Stimulated activated naive B cell treated with anti-CD40 and anti-IgM and Interleukin-4, amounts not matched to agents 10 μg/mL and 1 μg/mL and 100 μg/mL, for 72 hours (primary cell): ENCODE measurements around the gene GPR176.
A peak's percentile ranks its signal among the peaks of the same experiment; 100 is the strongest.

Source experiments
- ATAC-seq, 2 donors: fragments of 150-1000 bp; cut with Tn5 transposase; replicated peaks; 2 replicates each; pipeline ENCODE4 v1.10.0; 2021; ENCODE audit warnings: moderate library complexity in 1 of 2
- DNase-seq: peaks from one replicate; pipeline ENCODE4 v3.0.0; 2021
- H3K27ac Mint-ChIP-seq: one replicate; pipeline ENCODE4 v1.8.0; 2022; ENCODE audit warnings: mild to moderate bottlenecking, mixed read lengths
- H3K27me3 Mint-ChIP-seq, 2 donors: one replicate each; pipeline ENCODE4 v1.8.0; 2022; ENCODE audit warnings: mixed read lengths in 2 of 2
- H3K36me3 Mint-ChIP-seq, 2 donors: one replicate each; pipeline ENCODE4 v1.8.0; 2022; ENCODE audit warnings: mixed read lengths in 2 of 2, mild to moderate bottlenecking in 1 of 2
- H3K4me1 Mint-ChIP-seq, 2 donors: one replicate each; pipeline ENCODE4 v1.8.0; 2022; ENCODE audit warnings: mixed read lengths in 2 of 2, mild to moderate bottlenecking in 1 of 2
- H3K4me3 Mint-ChIP-seq, 2 donors: one replicate each; pipeline ENCODE4 v1.8.0; 2022; ENCODE audit warnings: mild to moderate bottlenecking in 2 of 2, mixed read lengths in 2 of 2, moderate library complexity in 1 of 2
- H3K9me3 Mint-ChIP-seq, 2 donors: one replicate each; pipeline ENCODE4 v1.8.0; 2022; ENCODE audit warnings: mixed read lengths in 2 of 2, mild to moderate bottlenecking in 1 of 2

Gene GPR176, protein sequence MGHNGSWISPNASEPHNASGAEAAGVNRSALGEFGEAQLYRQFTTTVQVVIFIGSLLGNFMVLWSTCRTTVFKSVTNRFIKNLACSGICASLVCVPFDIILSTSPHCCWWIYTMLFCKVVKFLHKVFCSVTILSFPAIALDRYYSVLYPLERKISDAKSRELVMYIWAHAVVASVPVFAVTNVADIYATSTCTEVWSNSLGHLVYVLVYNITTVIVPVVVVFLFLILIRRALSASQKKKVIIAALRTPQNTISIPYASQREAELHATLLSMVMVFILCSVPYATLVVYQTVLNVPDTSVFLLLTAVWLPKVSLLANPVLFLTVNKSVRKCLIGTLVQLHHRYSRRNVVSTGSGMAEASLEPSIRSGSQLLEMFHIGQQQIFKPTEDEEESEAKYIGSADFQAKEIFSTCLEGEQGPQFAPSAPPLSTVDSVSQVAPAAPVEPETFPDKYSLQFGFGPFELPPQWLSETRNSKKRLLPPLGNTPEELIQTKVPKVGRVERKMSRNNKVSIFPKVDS

DNA sequence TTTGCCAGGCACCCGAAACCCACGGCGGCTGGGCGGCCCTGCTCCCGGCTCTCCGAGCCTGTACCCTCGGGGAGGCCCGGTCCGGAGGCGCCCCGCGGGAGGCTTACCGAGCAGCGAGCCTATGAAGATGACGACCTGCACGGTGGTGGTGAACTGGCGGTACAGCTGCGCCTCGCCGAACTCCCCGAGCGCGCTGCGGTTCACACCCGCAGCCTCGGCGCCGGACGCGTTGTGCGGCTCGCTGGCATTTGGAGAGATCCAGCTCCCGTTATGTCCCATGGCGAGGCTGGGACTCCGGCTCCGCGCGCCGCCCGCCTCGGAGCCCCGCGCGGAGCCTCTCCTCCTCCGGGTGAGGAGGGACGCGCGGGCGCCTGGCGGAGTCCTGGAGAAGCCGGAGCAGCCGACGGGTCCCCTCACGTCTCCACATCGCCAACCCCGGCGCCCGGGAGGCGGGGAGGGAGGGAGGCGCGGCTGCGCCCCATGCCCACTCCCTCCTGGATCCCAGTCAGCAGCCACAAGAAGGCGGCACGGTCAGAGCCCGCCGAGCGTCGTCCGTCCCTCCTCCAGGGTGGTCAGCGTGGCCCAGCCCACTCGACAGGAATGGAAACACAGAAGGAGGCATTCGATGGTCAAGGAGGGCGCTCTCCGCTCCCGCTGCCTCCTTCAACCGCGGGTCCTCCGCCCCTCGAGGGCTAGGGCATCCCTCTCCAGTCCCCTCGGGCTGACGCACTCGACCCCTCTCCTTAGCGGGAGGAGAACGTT lies at the start of gene GPR176:
Gene GPR176, minus strand, starts transcription at position 519 of the 762 bp plus-strand sequence. Its CDS starts 240 bp downstream, at position 279.
- Mint-ChIP-seq H3K9me3 (no peaks in the 10 kb centered on the region), H3K36me3 (no peaks in the 10 kb centered on the region), H3K27me3 (peaks cover 11 to 13% of the 10 kb centered on the region in 2 donors), H3K27ac (peak within 1 kb of the TSS; percentile 93), H3K4me1 (peaks cover 23 to 43% of the 10 kb centered on the region in 2 donors), H3K4me3 (peak within 1 kb of the TSS; percentile 89 to 90)
- DNase-seq = peak; percentile 5
- ATAC-seq = peak; percentile 4 to 14

DNA sequence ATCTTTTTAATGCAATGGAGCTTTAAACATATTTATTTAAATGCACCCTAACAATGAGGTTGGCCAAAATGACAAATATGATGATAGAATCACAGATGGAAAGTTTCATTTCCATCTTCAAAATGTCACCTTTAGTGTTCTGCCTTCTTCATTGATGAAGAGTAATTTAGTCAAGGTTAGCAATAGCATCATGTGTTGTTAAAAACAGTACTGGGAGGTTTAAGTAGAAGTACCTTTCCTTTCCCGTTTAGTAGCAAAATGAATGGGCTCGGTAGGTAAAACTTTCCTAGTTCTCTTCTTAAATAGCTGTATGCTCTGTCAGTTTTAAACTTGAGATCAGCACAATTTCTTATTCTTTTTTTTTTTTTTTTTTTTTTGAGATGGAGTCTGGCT lies 48.9 kb upstream of the GPR176 start:
- H3K9me3 Mint-ChIP-seq = no peaks in the 10 kb centered on the region
- H3K4me3 Mint-ChIP-seq = no peak overlapping the region
- no peaks in the 10 kb centered on the region for H3K27me3 Mint-ChIP-seq
- peaks cover 13 to 36% of the 10 kb centered on the region in 2 donors for H3K4me1 Mint-ChIP-seq
- H3K27ac Mint-ChIP-seq = peak overlapping the region; percentile 91
- ATAC-seq (peak; percentile 87 to 90), DNase-seq (no peak)
- H3K36me3 Mint-ChIP-seq = peaks cover 44 to 63% of the 10 kb centered on the region in 2 donors

DNA sequence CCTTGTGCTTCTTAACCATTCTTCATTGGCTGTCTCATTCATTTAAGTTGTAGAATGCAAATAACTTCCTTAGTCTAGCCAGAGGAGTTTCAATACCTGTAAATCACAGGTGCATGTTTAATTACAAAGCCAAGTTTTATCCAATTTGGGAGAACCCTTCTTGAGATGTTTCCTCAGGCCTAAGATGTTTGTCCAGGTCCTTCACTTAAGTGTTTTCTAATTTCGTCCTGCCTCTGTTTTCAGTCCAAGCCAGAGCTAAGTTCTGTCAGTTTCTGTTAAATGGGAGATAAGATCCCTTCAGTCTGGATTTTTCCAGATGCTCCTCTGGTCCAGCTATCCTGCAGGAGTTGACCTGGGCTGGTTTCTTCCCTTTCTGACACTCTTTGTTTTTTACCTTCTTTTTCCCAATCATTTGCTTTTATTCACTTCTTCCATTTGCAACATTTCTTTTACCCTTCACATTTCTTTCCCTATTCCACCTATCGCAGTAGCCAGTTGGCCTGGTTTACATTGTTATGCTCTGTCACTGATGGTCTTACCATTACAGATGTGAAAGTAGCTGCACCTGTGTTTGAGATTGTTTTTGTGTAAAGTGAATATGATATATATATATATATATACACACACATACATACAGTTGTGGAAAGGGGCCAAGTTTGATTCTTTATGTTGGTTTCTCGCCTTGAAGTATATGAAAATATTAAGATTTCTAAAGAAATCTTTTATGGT lies 48.4 kb upstream of the GPR176 start:
- ATAC-seq (peak; percentile 83 to 90), DNase-seq (peak; percentile 16)
- H3K27ac Mint-ChIP-seq = peak overlapping the region; percentile 89
- peak overlapping the region; percentile 52 to 60 for H3K4me3 Mint-ChIP-seq
- H3K36me3 Mint-ChIP-seq = peaks cover 41 to 62% of the 10 kb centered on the region in 2 donors
- H3K9me3 Mint-ChIP-seq = no peaks in the 10 kb centered on the region
- no peaks in the 10 kb centered on the region for H3K27me3 Mint-ChIP-seq
- peaks cover 13 to 36% of the 10 kb centered on the region in 2 donors for H3K4me1 Mint-ChIP-seq

DNA sequence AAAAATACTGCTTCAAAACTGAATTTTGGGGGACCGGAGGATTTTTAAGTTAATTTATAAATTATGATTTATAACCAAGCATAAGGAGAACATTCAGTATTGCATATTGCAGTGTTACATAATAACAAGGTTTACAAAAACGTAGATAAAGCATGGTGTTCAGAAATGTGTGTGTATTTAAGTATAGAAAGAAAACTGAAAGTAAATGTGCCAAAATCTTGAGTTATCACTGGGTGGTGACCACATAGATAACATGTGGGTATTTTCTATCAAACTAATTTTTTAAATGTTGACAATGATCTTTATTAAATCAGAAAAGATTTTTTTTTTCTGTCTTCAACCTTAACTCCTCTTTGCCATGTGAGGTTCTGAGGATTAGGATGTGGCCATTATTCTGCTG lies 46.5 kb upstream of the GPR176 start:
- H3K27me3 Mint-ChIP-seq = no peaks in the 10 kb centered on the region
- no peaks in the 10 kb centered on the region for H3K9me3 Mint-ChIP-seq
- H3K4me1 Mint-ChIP-seq = peaks cover 13 to 36% of the 10 kb centered on the region in 2 donors
- DNase-seq (no peak), ATAC-seq (no peak)
- H3K36me3 Mint-ChIP-seq = peaks cover 45 to 66% of the 10 kb centered on the region in 2 donors
- H3K27ac Mint-ChIP-seq = peak overlapping the region; percentile 71
- H3K4me3 Mint-ChIP-seq = no peak overlapping the region

DNA sequence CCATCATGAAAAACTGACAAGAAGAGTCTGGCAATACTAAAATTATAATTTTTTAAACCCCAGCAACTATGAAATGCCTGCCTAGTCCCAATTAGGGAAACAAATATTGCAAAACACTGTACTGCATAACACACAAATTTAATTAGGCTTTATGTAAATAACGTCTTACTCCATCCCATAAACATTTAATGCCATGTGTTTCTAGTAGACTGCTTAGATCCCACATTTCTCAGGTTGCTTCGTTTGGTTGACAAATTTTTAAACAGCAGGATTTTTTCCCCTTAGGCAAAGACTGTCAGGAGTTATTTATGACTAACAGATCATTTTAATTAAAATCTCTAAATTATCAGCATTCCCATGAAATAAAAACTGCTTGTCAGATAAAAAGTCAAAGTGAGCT lies 43.7 kb upstream of the GPR176 start:
- peaks cover 13 to 22% of the 10 kb centered on the region in 2 donors for H3K4me1 Mint-ChIP-seq
- no peaks in the 10 kb centered on the region for H3K27me3 Mint-ChIP-seq
- no peaks in the 10 kb centered on the region for H3K9me3 Mint-ChIP-seq
- peaks cover 31 to 48% of the 10 kb centered on the region in 2 donors for H3K36me3 Mint-ChIP-seq
- DNase-seq = no peak
- H3K4me3 Mint-ChIP-seq = no peak overlapping the region
- no peak overlapping the region for H3K27ac Mint-ChIP-seq
- ATAC-seq = no peak

DNA sequence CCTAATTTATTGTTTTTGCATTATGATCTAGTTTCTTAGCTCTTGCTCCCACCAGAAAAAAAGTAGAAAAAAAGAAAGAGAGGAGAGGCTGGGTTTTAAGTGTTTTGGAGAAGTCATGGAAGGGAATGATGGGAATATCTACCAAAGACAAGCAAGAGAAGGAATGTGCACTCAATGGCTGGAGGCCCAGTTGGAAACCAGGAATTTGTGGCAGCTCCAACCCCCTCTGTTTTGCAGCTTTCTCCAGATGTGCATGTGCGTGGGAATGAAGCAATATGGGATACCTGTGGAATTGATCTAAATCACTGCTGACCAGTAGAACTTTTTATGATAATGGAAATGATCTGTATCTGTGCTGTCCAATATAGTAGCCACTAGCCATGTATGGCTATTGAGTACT lies 41.0 kb upstream of the GPR176 start:
- H3K4me1 Mint-ChIP-seq = peaks cover 0 to 3% of the 10 kb centered on the region in 2 donors

DNA sequence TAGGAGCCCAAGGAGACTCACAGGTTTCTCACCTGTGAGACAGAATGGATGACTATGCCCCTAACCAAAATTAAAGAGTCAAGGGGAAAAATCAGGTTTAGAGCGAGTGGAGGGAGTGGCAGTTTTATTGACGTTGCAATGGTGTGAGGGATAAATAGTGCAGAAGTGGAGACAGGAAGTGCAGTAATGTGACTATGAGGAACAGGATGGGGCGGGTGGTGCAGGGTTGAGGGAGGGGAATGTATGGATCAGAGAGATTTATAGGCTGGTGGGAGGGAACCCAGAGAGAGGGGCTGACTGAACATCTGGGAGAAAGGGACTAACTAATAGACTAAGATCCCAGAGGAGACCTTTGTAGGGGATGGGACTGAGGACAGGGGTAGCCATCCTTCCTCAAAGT lies 40.3 kb upstream of the GPR176 start:
- no peaks in the 10 kb centered on the region for H3K27me3 Mint-ChIP-seq
- no peaks in the 10 kb centered on the region for H3K4me1 Mint-ChIP-seq
- H3K4me3 Mint-ChIP-seq = no peak overlapping the region
- H3K36me3 Mint-ChIP-seq = peaks cover 30 to 44% of the 10 kb centered on the region in 2 donors
- DNase-seq = no peak
- no peak overlapping the region for H3K27ac Mint-ChIP-seq
- no peaks in the 10 kb centered on the region for H3K9me3 Mint-ChIP-seq
- no peak for ATAC-seq

More for the DNA sequence above, 41.0 kb upstream of the GPR176 start:
- Mint-ChIP-seq H3K27me3 (no peaks in the 10 kb centered on the region), H3K9me3 (no peaks in the 10 kb centered on the region), H3K36me3 (peaks cover 35 to 45% of the 10 kb centered on the region in 2 donors), H3K27ac (no peak overlapping the region), H3K4me3 (no peak overlapping the region)
- DNase-seq = no peak
- no peak for ATAC-seq

DNA sequence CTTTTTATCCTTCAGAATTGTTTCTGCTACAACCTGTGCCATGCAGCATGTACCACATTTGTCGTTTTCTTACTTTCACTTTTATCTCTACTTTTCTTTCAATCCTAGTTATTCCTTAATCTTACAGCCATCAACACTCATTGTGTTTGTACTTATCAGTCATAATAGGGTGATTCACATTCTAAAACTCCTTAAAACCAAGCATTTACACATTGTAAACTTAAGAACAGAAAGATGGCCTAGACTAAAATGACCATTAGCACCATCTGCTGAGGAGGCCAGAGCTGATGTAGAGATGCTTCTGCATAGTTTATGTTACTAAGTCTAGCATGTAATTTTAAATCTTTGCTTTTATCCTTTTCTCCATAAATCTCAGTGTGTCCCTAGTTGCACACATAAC lies 39.3 kb upstream of the GPR176 start:
- no peaks in the 10 kb centered on the region for H3K9me3 Mint-ChIP-seq
- H3K4me3 Mint-ChIP-seq = no peak overlapping the region
- H3K27ac Mint-ChIP-seq = no peak overlapping the region
- DNase-seq (no peak), ATAC-seq (no peak)
- H3K36me3 Mint-ChIP-seq = peaks cover 33 to 45% of the 10 kb centered on the region in 2 donors
- no peaks in the 10 kb centered on the region for H3K4me1 Mint-ChIP-seq
- no peaks in the 10 kb centered on the region for H3K27me3 Mint-ChIP-seq

DNA sequence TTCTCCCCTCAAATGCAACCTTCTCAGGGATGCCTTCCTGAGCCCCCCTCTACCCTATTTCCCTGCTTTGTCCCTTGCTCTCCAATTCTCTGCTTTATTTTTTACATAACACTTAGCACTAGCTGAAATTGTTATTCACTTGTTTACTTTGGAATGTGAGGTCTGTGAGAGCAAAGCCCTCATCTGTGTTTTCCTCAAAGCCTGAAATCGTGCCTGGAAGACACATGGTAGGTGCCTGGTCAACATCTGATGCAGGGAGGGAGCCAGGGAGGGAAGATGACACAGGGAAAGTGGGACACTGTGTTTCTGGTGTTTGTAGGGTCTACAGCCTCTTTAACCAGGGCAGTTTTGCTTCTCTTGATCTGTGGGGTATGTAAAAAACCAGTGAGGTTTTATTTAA lies 37.4 kb upstream of the GPR176 start:
- peaks cover 33 to 46% of the 10 kb centered on the region in 2 donors for H3K36me3 Mint-ChIP-seq
- ATAC-seq = no peak
- no peaks in the 10 kb centered on the region for H3K9me3 Mint-ChIP-seq
- no peak overlapping the region for H3K4me3 Mint-ChIP-seq
- no peaks in the 10 kb centered on the region for H3K4me1 Mint-ChIP-seq
- H3K27ac Mint-ChIP-seq = no peak overlapping the region
- DNase-seq = no peak
- H3K27me3 Mint-ChIP-seq = no peaks in the 10 kb centered on the region

DNA sequence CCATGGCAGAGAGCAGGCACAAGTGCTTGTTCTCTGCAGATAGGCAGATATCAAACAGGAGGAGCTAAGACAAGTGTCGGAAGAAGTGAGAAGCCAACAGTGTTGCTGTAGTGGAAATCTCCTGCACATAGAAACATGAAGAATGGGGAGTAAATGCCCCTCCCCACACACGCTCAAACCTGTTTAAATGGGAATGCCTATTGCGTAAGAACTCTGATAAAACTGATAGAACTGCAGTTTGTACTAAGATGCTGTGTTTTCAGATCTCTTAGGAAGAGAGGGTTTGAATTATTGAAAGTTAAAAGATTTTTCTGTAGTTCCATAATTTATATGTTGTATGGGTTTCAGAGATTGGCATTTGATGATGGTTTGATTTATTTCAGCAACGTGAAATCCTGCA lies 33.5 kb upstream of the GPR176 start:
- H3K4me3 Mint-ChIP-seq = no peak overlapping the region
- H3K4me1 Mint-ChIP-seq = no peaks in the 10 kb centered on the region
- peaks cover 47 to 66% of the 10 kb centered on the region in 2 donors for H3K36me3 Mint-ChIP-seq
- DNase-seq (no peak), ATAC-seq (no peak)
- H3K9me3 Mint-ChIP-seq = no peaks in the 10 kb centered on the region
- no peaks in the 10 kb centered on the region for H3K27me3 Mint-ChIP-seq
- H3K27ac Mint-ChIP-seq = no peak overlapping the region

DNA sequence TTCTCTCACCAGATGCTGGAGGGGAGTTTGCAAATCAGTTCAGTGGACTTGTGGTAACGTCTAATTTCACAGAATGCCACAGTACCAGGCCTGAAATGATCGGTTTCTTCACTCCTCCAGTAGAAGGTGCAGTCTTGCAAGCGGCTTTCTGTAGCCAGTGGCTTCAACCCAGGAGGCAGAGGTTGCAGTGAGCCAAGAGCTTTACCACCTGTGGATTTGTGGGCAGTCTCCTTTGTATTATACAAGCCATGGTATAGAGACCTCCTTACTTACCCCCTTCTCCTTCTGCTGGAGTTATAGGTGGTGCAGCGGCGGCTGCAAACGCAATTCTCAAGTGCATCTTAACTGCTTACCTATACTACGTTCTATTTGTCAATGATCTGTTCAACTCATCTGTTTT lies 31.5 kb upstream of the GPR176 start:
- Mint-ChIP-seq H3K36me3 (peaks cover 36 to 54% of the 10 kb centered on the region in 2 donors), H3K4me1 (no peaks in the 10 kb centered on the region), H3K9me3 (no peaks in the 10 kb centered on the region), H3K27me3 (no peaks in the 10 kb centered on the region), H3K27ac (no peak overlapping the region), H3K4me3 (no peak overlapping the region)
- ATAC-seq (no peak), DNase-seq (no peak)

DNA sequence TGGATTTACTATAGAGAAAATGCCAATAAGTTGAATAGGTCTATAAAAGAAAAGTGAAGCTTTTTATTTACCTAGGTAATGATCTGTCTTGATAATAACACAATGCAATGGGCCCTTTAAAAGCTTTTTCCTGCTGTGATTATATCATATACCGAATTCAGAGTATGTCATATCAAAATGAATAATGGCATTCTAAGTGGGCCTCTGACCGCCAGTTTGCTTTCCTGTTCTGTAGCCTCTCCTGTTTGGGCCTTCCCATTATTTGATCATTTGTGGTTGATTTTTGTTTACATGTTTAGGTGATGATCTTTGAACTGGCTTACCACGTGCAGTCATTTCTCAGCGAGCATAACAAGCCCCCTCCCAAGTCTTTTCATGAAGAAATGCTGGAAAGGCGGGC lies 28.8 kb upstream of the GPR176 start:
- Mint-ChIP-seq H3K4me3 (no peak overlapping the region), H3K9me3 (no peaks in the 10 kb centered on the region), H3K27me3 (no peaks in the 10 kb centered on the region), H3K36me3 (peaks cover 46 to 58% of the 10 kb centered on the region in 2 donors), H3K4me1 (no peaks in the 10 kb centered on the region), H3K27ac (no peak overlapping the region)
- ATAC-seq (no peak), DNase-seq (no peak)

DNA sequence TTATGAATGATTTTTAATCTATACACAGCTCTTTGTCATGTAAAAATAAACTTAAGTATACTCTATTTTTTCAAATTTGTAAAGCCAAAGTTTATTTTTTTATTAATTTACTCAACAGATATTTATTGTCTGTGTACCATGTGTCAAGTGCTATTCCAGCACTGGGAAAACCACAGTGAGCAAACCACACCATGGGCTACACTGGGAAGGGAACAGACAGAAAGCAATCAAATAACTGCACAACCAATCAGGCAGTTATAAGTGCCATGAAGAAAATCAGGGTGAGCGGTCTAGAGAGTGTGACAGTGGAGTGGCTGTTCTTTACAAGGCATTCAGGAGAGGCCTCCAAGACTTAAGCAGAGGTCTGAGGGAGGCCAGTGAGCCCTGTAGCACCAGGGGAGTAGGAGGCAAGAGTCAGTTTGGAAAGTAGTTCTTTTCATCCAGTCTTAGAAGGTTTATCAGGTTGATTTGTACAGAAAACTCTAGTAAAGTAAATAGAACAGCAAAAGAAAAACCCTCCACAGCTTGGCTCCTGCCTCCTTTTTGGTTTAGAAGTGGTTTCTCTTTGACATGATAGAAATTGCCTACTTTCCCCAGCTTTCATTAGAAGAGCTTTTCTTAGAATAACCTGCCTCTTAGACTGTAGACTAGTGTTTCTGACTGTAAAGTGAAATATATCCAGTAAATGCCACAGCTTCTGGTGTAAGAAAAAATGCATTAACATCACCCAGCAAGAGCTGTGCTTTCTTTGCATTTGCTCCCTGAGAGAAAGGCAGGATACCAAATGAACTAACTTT lies 27.5 kb upstream of the GPR176 start:
- Mint-ChIP-seq H3K27ac (peak overlapping the region; percentile 44), H3K4me1 (peaks cover 0 to 3% of the 10 kb centered on the region in 2 donors), H3K27me3 (no peaks in the 10 kb centered on the region), H3K4me3 (no peak overlapping the region), H3K9me3 (no peaks in the 10 kb centered on the region), H3K36me3 (peaks cover 46 to 60% of the 10 kb centered on the region in 2 donors)
- ATAC-seq (no peak), DNase-seq (no peak)
